IgD-negative memory B cell (primary cell): ENCODE measurements around the gene BAK1. TPM values are rescaled to one million over a fixed set of nuclear protein-coding genes. Genes with fewer than 3 reads are reported as not detected.

Experiments used
- H3K27ac Mint-ChIP-seq, 3 donors: one replicate each; pipeline ENCODE4 v1.8.0; 2020 to 2022; ENCODE audit warnings: mild to moderate bottlenecking in 3 of 3, mixed read lengths in 3 of 3, moderate library complexity in 1 of 3
- H3K27me3 Mint-ChIP-seq: one replicate; pipeline ENCODE4 v1.8.0; 2021; ENCODE audit warnings: mixed read lengths
- H3K36me3 Mint-ChIP-seq: one replicate; pipeline ENCODE4 v1.8.0; 2020; ENCODE audit warnings: mild to moderate bottlenecking, mixed read lengths
- H3K4me1 Mint-ChIP-seq, 3 donors: one replicate each; pipeline ENCODE4 v1.8.0; 2020 to 2022; ENCODE audit warnings: mixed read lengths in 3 of 3, mild to moderate bottlenecking in 1 of 3
- H3K4me3 Mint-ChIP-seq, 4 donors: one replicate each; pipeline ENCODE4 v1.8.0; 2020 to 2022; ENCODE audit warnings: mild to moderate bottlenecking in 4 of 4, mixed read lengths in 4 of 4, moderate library complexity in 3 of 4
- H3K9me3 Mint-ChIP-seq, 3 donors: one replicate each; pipeline ENCODE4 v1.8.0; 2020 to 2021; ENCODE audit warnings: mixed read lengths in 3 of 3, mild to moderate bottlenecking in 1 of 3
- polyA plus RNA-seq: library from polyadenylated mRNA; unstranded; fragments of 300-500 nt; fragmentation: Illumina TruSeq; gene quantifications from one replicate; pipeline ENCODE4 v1.2.3, GENCODE V29; 2021

The BAK1 gene
- 40.6 TPM for polyA plus RNA-seq

DNA sequence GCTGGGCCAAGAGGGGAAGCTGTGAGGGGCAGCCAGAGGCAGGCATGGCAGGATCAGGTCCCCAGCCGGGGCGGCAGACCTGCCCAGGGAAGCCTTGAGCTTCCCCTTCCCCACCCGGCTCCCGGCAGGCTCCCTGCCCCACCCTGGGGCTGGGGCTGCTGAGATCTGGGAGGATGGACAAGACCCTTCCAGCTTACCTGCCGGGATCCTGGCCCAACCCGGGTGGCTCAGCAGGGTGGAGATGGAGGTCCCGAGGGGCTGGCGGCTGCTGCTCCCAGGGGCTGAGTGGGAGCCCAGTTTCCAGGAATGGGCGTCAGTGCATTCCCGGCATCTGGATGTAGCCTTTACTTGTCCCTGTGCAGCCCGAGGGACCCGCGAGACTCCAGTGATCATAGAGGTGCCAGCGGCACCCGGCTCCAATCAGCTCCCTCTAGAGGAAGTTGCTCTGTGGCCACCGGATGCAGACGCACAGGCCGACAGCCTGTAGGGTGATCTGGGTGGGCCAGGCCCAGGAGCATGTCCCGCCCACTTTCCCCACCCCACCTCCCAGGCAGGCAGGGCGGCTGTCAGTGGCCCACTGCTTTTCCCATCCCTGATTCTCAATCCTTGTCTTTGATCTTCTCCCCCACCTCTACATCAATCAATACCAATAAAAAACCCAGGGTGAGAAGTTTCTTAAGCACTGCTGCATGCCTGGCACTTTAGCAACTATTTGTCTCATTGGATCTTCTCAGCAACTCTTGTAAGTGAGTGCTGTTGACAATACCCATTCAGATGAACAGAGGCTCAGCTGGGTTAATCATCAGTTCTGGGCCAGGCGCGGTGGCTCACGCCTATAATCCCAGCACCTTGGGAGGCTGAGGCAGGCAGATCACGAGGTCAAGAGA lies at the start of gene BAK1:
Gene BAK1 (minus strand): TSS at position 449 of the 887 bp plus-strand sequence. CDS start 2,672 bp downstream, outside the sequence.
- peaks cover 11 to 24% (median 16%) of the 10 kb centered on the region in 3 donors for H3K4me1 Mint-ChIP-seq

DNA sequence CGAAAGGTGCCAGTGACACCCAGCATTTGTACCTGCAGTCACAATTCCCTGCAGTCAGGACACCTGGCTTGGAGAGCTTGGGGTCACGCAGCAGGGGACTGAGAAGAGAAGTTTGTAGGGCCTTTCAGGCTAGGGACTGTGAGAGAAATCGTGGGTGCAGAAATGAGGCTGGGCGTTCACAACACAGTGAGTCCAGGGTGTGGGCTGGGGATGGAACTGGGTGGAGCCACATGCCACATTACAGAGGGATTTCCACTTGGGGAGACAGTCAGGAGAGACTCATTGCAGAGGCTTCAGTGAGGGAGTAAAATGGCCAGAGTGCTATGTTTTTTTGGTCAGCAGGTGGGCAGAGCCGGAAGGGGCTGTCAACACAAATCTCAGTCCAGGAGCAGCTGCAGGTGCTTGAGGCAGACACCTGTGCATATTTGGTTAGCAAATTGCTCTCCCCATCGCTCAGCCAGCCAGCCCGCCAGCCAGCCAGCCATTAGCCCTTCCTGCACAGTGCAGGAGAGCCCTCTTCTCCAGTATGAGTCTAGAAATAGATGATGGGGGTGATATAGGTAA lies 48.4 kb upstream of the BAK1 start:
- peak overlapping the region in 2 of 3 donors; percentile 12 to 62 for H3K27ac Mint-ChIP-seq
- H3K4me1 Mint-ChIP-seq: peaks cover 46 to 57% (median 53%) of the 10 kb centered on the region in 3 donors
- peaks cover 1% of the 10 kb centered on the region for H3K27me3 Mint-ChIP-seq
- peak overlapping the region in 3 of 4 donors; percentile 40 to 62 (median 56) for H3K4me3 Mint-ChIP-seq
- H3K9me3 Mint-ChIP-seq: no peaks in the 10 kb centered on the region
- H3K36me3 Mint-ChIP-seq: peaks cover 6% of the 10 kb centered on the region

More for the DNA sequence above, at the start of gene BAK1:
- Mint-ChIP-seq H3K4me3 (peak within 1 kb of the TSS; percentile 90 to 98 (median 92)), H3K27ac (peak within 1 kb of the TSS; percentile 78 to 99 (median 97)), H3K36me3 (peaks cover 4% of the 10 kb centered on the region), H3K9me3 (no peaks in the 10 kb centered on the region), H3K27me3 (no peaks in the 10 kb centered on the region)

DNA sequence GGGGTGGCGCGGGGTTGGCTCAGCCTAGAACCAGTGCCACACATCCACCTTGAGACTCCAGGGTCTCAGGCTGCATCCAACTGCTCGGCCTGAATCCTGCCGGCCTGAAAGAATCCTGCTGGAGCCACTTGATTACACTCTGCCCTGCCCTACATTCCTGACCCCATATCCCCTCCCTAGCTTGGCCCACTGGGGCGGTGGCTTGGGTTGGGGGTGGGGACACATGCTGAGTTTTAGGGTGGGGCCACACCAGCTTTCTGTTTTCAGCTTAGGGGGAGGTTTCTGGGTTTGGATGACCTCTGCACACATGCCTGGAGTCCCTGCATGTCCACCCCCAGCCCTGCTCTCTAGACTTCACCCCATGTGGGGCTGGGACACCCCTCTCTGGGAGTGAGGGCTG lies 47.8 kb upstream of the BAK1 start:
- Mint-ChIP-seq H3K4me3 (peak overlapping the region in 3 of 4 donors; percentile 18 to 56 (median 41)), H3K4me1 (peaks cover 50 to 60% (median 55%) of the 10 kb centered on the region in 3 donors), H3K27me3 (no peaks in the 10 kb centered on the region), H3K27ac (peak overlapping the region in 2 of 3 donors; percentile 12 to 71), H3K9me3 (no peaks in the 10 kb centered on the region), H3K36me3 (peaks cover 6% of the 10 kb centered on the region)

DNA sequence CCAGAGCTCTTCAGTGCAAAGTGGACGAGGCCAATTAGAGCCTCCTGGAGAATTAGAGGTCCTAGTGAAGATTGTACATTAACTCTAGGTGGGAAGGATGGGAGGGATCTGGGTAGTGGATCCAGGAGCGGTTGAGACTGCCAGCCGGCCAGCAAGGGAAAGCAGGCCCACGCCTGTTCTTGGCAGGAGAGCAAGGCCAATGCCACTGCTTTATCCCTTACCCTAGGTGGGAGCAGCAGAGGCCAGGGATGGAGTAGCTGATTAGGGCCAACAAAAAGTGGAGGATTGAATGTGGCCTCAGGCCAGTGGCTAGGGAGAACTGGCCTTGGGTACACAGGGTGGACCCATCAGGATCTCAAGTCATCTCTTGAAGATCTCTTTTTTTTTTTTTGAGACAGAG lies 44.8 kb upstream of the BAK1 start:
- no peaks in the 10 kb centered on the region for H3K27me3 Mint-ChIP-seq
- H3K9me3 Mint-ChIP-seq: no peaks in the 10 kb centered on the region
- peaks cover 42 to 60% (median 50%) of the 10 kb centered on the region in 3 donors for H3K4me1 Mint-ChIP-seq
- H3K4me3 Mint-ChIP-seq: peak overlapping the region in 1 of 4 donors; percentile 87
- peaks cover 1% of the 10 kb centered on the region for H3K36me3 Mint-ChIP-seq
- H3K27ac Mint-ChIP-seq: peak overlapping the region in 2 of 3 donors; percentile 70 to 71

DNA sequence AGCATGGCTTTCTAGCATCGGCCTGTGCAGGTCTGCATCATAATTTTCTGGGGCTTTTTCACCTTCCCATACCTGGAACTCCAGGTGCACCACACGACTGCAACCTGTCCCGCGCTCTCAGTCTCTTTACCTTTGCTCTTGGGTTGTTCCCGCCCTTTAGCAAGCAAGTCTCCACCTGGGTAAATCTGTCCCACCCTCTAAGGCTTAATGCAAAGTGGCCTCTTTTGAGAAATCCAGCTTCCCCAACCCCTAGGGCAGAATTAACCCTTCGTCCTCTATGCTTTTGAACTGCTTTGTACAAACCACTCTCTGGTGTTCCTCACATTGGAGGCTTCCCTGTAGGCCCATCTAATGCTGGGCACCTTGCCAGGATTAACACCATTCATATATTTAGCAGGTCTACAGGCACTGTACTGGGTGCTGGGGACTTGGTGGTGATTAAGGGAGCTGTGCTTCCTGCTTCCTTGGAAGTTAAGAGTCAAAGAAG lies 43.9 kb upstream of the BAK1 start:
- H3K27ac Mint-ChIP-seq: peak overlapping the region in 2 of 3 donors; percentile 70 to 80
- H3K27me3 Mint-ChIP-seq: no peaks in the 10 kb centered on the region
- H3K4me3 Mint-ChIP-seq: peak overlapping the region in 3 of 4 donors; percentile 84 to 91 (median 87)
- H3K36me3 Mint-ChIP-seq: peaks cover 1% of the 10 kb centered on the region
- H3K4me1 Mint-ChIP-seq: peaks cover 44 to 59% (median 55%) of the 10 kb centered on the region in 3 donors
- H3K9me3 Mint-ChIP-seq: no peaks in the 10 kb centered on the region

DNA sequence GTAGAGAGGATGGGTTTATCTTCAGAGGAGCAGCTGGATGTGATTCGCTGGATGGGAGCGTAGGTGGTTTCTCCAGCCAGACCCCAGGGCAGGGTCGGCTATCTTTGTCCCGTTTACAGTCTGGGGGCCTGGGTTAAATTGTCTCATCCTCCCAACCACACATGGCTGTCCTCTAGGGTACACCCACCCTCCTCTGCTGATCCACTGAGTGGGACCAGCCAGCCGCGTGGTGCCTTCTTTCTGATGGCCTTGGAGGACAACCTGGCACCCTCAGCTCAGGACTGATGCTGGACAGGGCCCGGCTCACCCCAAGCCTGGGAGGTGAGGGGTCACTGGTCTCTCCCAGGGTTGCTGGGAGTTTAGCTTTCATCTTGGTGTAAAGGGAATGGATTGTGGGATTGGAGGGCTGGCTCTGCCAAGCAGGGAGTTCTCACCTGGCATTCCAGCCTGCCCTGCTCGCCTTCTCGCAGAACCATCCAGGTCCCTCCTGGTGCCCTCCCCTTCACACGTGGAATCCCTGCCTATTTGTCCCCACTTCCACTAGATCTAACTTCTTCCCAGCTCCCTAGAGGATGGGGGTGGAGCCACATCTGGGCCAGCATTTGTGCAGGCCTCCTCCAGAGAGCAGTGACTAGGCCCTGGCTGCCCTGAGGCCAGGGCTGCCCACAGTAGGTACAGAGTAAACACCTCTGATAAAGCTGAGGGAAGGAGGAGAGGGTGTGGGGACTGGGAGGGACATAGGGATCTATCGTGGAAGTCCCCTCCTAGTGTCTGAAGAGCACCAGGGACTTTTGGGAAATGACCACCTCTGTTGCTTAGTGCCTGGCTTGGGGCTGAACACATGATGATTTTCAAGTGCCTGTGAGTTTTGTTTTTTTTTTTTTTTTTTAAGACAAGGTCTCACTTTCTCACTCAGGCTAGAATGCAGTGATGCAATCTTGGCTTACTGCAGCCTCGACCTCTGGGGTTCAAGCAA lies 42.7 kb upstream of the BAK1 start:
- H3K27ac Mint-ChIP-seq: peak overlapping the region; percentile 70 to 95 (median 86)
- H3K4me1 Mint-ChIP-seq: peaks cover 34 to 48% (median 46%) of the 10 kb centered on the region in 3 donors
- H3K4me3 Mint-ChIP-seq: peak overlapping the region; percentile 87 to 98 (median 94)
- H3K27me3 Mint-ChIP-seq: no peaks in the 10 kb centered on the region
- no peaks in the 10 kb centered on the region for H3K9me3 Mint-ChIP-seq
- H3K36me3 Mint-ChIP-seq: peaks cover 1% of the 10 kb centered on the region

DNA sequence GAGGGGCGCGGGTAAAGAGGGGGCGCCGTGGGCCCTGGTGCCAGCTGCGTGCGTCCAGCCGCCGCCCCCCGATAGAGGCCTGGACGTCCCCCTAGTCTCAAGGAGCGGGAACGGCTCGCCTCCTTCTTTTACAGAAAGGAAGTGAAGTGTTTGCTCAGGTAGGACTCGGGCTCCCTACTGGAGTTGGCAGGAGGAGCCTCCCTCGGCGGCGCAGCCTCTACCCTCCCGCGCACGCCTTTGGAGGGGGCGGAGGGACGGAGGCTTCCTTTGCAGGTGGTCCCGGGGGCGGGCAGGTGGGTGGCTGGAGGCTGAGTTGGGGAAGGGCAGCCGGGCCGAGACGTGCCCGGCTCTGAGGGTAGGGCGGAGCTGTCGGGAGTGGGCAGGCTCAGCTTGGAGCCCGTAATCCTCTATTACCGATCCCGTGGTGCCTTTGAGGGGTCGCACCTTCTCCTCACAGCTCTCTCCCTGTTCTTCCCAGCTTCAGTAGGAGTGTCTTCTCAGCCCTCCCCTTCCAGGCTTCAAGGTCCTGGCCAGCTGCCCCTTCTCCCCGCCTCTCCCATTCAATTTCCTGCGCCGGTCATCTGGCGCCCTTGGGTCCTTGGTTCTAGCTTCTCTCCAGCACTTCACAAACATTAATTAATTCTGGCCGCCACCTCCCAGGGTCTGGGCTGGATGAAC lies 41.8 kb upstream of the BAK1 start:
- Mint-ChIP-seq H3K36me3 (peaks cover 1% of the 10 kb centered on the region), H3K27me3 (no peaks in the 10 kb centered on the region), H3K27ac (peak overlapping the region; percentile 70 to 95 (median 86)), H3K9me3 (no peaks in the 10 kb centered on the region), H3K4me3 (peak overlapping the region; percentile 87 to 98 (median 94)), H3K4me1 (peaks cover 28 to 42% (median 41%) of the 10 kb centered on the region in 3 donors)

DNA sequence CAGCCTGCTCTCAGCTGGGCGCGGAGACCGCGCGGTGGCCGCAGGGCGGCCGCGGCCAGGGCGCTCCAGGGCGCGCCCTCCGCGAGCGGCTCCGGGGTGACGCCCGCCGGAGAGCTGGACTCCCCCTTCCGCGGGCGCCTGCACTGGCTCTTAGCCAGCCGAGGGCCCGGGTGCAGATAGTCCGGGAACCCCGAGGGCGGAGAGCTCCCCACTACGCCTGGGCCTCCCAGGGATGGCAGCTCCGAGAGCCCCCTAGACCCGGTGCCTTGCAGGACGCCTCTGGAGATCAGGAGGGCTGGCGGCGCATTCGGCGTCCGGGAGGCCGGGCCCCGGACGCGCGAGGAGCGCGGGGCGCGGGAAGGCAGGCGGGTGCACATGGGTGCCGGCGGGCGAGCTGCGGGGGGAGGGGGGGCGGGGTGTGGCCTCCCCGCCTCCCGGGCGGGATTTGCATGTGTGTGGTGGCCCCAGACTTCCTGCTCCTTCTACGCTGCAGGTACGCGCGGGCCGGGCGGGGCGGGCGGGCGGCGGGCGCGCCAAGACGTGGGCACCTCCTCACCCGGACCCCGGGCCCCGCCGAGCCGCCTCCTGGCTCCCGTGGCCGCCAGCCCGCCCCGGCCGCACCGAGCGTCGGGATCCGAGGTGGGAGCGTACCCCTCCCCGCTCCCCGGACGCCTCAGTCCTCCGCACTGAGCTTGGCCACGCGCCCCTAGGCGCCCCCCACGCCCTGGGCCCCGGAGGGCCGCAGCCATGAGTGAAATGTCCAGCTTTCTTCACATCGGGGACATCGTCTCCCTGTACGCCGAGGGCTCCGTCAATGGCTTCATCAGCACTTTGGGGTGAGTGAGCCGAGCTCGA lies 41.0 kb upstream of the BAK1 start, which contains the start of gene ITPR3:
Gene ITPR3 (plus strand): TSS at position 467 of the 855 bp plus-strand sequence. CDS start 281 bp downstream, at position 748.
- Mint-ChIP-seq H3K9me3 (no peaks in the 10 kb centered on the region), H3K4me3 (peak within 1 kb of the TSS; percentile 87 to 98 (median 94)), H3K27ac (peak within 1 kb of the TSS; percentile 70 to 99 (median 96)), H3K36me3 (peaks cover 1% of the 10 kb centered on the region), H3K4me1 (peaks cover 28 to 41% (median 39%) of the 10 kb centered on the region in 3 donors), H3K27me3 (no peaks in the 10 kb centered on the region)

DNA sequence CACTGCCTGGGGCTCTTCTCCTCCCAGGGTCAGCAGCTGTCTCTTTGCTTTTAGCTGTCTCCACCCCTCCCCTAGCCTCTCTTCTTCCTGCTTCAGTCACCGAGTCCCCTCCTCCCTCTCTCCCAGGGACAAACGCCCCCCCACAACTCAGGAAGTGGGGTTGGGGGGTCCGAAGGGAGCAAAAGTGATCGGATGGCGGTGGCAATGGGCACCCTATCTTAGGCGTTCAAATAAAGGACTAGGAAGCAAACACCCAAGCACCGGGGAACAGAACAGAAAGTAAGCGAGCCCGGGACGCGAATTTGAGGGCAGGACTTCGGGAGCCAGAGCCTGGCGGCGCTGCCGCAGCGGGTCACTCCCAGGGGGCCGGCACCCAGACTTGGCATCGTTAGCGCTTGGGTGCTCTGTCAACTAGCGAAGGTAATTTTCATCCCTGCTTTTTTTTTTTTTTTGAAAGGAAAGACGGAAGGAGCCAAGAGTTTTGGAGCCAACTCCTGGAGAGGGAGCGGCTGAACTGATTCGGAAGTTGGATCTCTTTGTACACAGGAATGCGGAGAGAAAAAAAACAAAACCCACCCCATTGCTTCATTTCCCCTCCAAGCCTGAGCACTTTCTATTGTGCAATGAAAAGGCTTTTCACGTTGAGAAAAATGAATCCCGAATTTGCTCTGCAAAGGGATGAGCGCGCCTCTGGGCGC lies 40.2 kb upstream of the BAK1 start:
- Mint-ChIP-seq H3K4me1 (peaks cover 28 to 41% (median 37%) of the 10 kb centered on the region in 3 donors), H3K4me3 (peak overlapping the region; percentile 87 to 98 (median 94)), H3K36me3 (peaks cover 1% of the 10 kb centered on the region), H3K27ac (peak overlapping the region; percentile 67 to 99 (median 96)), H3K9me3 (no peaks in the 10 kb centered on the region), H3K27me3 (no peaks in the 10 kb centered on the region)

DNA sequence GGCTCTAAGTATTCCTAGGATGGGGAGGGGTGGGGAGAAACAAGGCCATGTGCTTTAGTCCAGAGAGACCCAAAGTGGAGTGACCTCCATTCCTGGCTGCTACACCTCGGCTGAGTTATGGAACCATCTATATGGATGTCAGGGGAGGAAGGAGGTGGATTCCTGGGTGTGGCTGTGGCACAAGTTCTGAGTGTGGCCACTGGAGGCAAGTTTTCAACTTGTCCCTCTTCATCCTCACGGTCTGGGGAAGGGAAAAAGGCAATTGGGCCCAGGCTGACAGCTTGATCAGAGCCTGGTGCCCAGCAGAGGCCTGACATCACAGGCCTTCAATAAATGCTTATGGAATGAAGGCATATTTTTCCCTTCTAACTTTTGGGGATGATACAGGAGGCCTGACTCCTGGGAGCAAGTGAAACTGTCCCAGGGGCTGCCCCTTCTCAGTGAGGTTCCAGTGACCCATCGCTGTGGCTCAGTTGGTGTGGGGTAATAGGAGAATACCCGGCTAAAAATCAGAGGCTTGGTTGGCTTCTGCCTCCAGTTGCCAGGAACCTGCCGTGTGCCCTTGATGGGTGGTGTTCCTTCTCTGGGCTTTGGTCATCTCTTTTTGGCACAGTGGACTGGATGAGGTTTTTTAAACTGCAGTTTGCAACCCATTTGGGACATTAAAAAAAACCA lies 39.2 kb upstream of the BAK1 start:
- H3K4me1 Mint-ChIP-seq: peaks cover 21 to 35% (median 30%) of the 10 kb centered on the region in 3 donors
- peak overlapping the region in 2 of 3 donors; percentile 67 to 99 for H3K27ac Mint-ChIP-seq
- no peaks in the 10 kb centered on the region for H3K9me3 Mint-ChIP-seq
- H3K4me3 Mint-ChIP-seq: peak overlapping the region; percentile 87 to 98 (median 94)
- no peaks in the 10 kb centered on the region for H3K27me3 Mint-ChIP-seq
- peaks cover 1% of the 10 kb centered on the region for H3K36me3 Mint-ChIP-seq

DNA sequence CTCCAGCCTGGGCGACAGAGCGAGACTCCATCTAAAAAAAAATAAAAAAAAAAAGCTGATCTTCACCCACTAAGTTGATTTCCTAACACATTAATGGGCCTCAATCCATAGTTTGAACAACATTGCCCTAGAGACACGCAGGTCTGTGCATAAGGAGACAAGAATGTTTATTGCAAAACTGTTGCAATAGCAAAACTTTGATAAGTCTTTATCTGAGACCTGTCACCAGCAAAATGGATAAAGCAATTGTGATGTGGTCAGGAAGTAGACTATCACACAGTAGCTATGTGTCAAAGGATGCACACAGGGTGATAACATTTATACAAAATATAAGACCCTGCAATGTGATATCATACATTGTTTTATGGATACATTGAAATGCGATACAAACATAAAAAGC lies 36.8 kb upstream of the BAK1 start:
- Mint-ChIP-seq H3K4me1 (peaks cover 6 to 16% (median 10%) of the 10 kb centered on the region in 3 donors), H3K4me3 (peak overlapping the region in 1 of 4 donors; percentile 74), H3K9me3 (no peaks in the 10 kb centered on the region), H3K36me3 (no peaks in the 10 kb centered on the region), H3K27me3 (no peaks in the 10 kb centered on the region), H3K27ac (no peak overlapping the region)

DNA sequence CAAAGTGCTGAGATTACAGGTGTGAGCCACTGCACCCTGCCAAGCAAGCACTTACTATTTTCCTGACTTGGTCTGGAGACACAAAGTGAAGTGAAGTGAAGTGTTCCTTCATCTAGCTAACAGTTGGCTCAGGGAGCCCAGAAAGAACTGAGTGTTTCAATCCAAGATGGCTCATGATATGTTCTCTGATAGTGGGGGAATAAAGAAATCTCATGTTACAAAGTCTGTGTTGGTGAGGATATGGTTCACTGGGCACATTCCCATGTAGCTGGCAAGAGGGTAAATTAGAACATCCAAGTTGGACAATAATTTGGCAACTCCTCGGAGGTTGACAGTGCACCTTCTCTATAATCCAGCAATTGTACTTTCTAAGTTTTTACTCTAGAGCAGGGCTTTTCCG lies 36.0 kb upstream of the BAK1 start:
- Mint-ChIP-seq H3K27ac (peak overlapping the region in 1 of 3 donors; percentile 58), H3K4me3 (peak overlapping the region in 1 of 4 donors; percentile 60), H3K4me1 (peaks cover 6 to 16% (median 10%) of the 10 kb centered on the region in 3 donors), H3K27me3 (no peaks in the 10 kb centered on the region), H3K36me3 (no peaks in the 10 kb centered on the region), H3K9me3 (no peaks in the 10 kb centered on the region)
